ENCODE results near the gene SEC23A. TPM values are rescaled to one million over a fixed set of nuclear protein-coding genes. Genes with fewer than 3 reads are reported as not detected.
A peak's percentile ranks its signal among the peaks of the same experiment; 100 is the strongest.

SEC23A gene
- total and polyA plus RNA-seq, 2 experiments from 2014 or later: 192 to 246 TPM

- WGBS, 2 experiments (ENCODE audit: low coverage in 1 of 2, low lambda C conversion rate in 2 of 2, missing lambda C conversion rate in 2 of 2): 97% methylated on average over 5 of the region's 5 CpGs
- Histone ChIP-seq H3K9me2 (ENCODE audit: insufficient read depth) (no peaks in the 10 kb centered on the region), H3F3A (ENCODE audit: insufficient read depth) (peaks cover 52% of the 10 kb centered on the region), H3K27ac (no peak overlapping the region), H3K9ac (no peak overlapping the region), H3K4me1 (ENCODE audit: insufficient read depth) (no peaks in the 10 kb centered on the region), H2AFZ (no peak overlapping the region), H3K9me3 (ENCODE audit: low read depth) (no peaks in the 10 kb centered on the region), H3K79me2 (ENCODE audit: insufficient read depth) (peaks cover 28% of the 10 kb centered on the region), H3K4me2 (ENCODE audit: unreplicated experiment) (no peak overlapping the region), H3K27me3 (replicated peaks; ENCODE audit: insufficient read depth) (no peaks in the 10 kb centered on the region), H3K36me3 (ENCODE audit: low read depth) (peaks cover 84% of the 10 kb centered on the region), H3K4me3 (no peak overlapping the region), H4K20me1 (ENCODE audit: insufficient read depth) (no peaks in the 10 kb centered on the region)
- TF ChIP-seq EZH2 (IDR thresholded peaks at IDR 0.05; ENCODE audit: insufficient read depth, poor library complexity, severe bottlenecking) (no peak), EZH2phosphoT487 (IDR thresholded peaks at IDR 0.05; ENCODE audit: insufficient read depth, low read depth) (no peak)
- DNase-seq: no peak
- in situ Hi-C loops (cut with MboI): no loop called here
Observed at GRCh38 chr14:39036760-39037159, 66.3 kb downstream of the SEC23A start.

- no peak for TF ChIP-seq EZH2phosphoT487 (IDR thresholded peaks at IDR 0.05; ENCODE audit: insufficient read depth, low read depth)
- TF ChIP-seq EZH2 (IDR thresholded peaks at IDR 0.05; ENCODE audit: insufficient read depth, poor library complexity, severe bottlenecking): no peak
- H3F3A ChIP-seq (ENCODE audit: insufficient read depth): peaks cover 52% of the 10 kb centered on the region
- H3K4me1 ChIP-seq (ENCODE audit: insufficient read depth): no peaks in the 10 kb centered on the region
- H3K9ac ChIP-seq: no peak overlapping the region
- H3K27ac ChIP-seq: no peak overlapping the region
- DNase-seq: no peak
- no peaks in the 10 kb centered on the region for H4K20me1 ChIP-seq (ENCODE audit: insufficient read depth)
- H3K9me2 ChIP-seq (ENCODE audit: insufficient read depth): no peaks in the 10 kb centered on the region
- H3K36me3 ChIP-seq (ENCODE audit: low read depth): peaks cover 85% of the 10 kb centered on the region
- H3K4me2 ChIP-seq (ENCODE audit: unreplicated experiment): no peak overlapping the region
- in situ Hi-C loops (cut with MboI): no loop called here
- H3K79me2 ChIP-seq (ENCODE audit: insufficient read depth): peaks cover 20% of the 10 kb centered on the region
- H3K27me3 ChIP-seq (replicated peaks; ENCODE audit: insufficient read depth): no peaks in the 10 kb centered on the region
- H3K9me3 ChIP-seq (ENCODE audit: low read depth): no peaks in the 10 kb centered on the region
- H3K4me3 ChIP-seq: no peak overlapping the region
- no peak overlapping the region for H2AFZ ChIP-seq
Observed at GRCh38 chr14:39035336-39035735, 67.7 kb downstream of the SEC23A start.

DNA sequence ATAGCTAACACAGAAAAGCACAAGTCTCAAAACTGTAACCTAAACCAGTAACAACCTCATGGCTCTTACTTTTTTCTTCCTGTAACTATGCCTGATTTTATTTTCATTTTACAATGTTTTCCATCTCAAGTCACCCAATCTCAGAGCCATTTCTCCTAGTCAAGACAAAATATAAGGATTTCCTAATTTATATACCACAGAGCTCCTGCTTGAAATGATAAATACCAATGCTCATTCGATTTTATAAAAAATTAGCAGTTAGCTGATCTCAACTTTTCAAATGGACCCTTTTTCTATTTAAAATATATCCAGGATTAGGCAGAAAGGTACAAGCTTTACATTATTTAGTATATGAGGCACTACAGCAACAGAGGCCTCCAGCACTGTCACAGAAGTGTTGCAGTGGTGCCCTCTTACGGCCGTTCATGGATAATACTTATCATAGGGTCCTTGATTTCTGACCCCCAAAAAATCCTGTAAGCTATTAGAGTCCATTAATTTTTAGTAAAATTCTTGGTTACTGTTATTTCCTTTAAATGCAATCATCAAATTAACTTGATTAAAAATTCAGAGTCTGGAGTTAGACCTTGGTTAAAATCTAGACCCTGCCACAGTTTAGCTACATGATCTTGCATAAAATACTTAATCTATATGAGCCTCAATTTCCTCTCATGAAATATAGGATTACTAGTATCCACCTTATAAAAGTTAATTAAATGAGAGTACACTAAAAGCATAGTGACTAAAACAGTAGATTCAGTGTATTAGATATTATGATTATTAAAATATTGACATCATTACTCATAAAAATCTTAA lies 68.3 kb downstream of the SEC23A start:
- Histone ChIP-seq H3K9me2 (ENCODE audit: insufficient read depth) (no peaks in the 10 kb centered on the region), H3K4me3 (no peak overlapping the region), H3K36me3 (ENCODE audit: low read depth) (peaks cover 79% of the 10 kb centered on the region), H3K9me3 (ENCODE audit: low read depth) (no peaks in the 10 kb centered on the region), H3K27ac (no peak overlapping the region), H3K79me2 (ENCODE audit: insufficient read depth) (0 out of 2 replicates have a peak, but pooled peaks cover 16% of the 10 kb centered on the region), H3K4me1 (ENCODE audit: insufficient read depth) (no peaks in the 10 kb centered on the region), H4K20me1 (ENCODE audit: insufficient read depth) (no peaks in the 10 kb centered on the region), H3K27me3 (replicated peaks; ENCODE audit: insufficient read depth) (no peaks in the 10 kb centered on the region), H3K4me2 (ENCODE audit: unreplicated experiment) (no peak overlapping the region), H3K9ac (no peak overlapping the region), H2AFZ (no peak overlapping the region), H3F3A (ENCODE audit: insufficient read depth) (peaks cover 52% of the 10 kb centered on the region)
- TF ChIP-seq EZH2 (IDR thresholded peaks at IDR 0.05; ENCODE audit: insufficient read depth, poor library complexity, severe bottlenecking) (no peak), EZH2phosphoT487 (IDR thresholded peaks at IDR 0.05; ENCODE audit: insufficient read depth, low read depth) (no peak)
- DNase-seq: peak; percentile 52
- in situ Hi-C loops (cut with MboI): no loop called here
- 41 to 48% methylated on average over 3 of the region's 3 CpGs for WGBS, 2 experiments (ENCODE audit: low coverage in 1 of 2, low lambda C conversion rate in 2 of 2, missing lambda C conversion rate in 2 of 2)

- no peak overlapping the region for H2AFZ ChIP-seq
- no peak overlapping the region for H3K9ac ChIP-seq
- H3K36me3 ChIP-seq (ENCODE audit: low read depth): peaks cover 65% of the 10 kb centered on the region
- no peak overlapping the region for H3K4me2 ChIP-seq (ENCODE audit: unreplicated experiment)
- H4K20me1 ChIP-seq (ENCODE audit: insufficient read depth): no peaks in the 10 kb centered on the region
- H3K27me3 ChIP-seq (replicated peaks; ENCODE audit: insufficient read depth): no peaks in the 10 kb centered on the region
- peaks cover 56% of the 10 kb centered on the region for H3F3A ChIP-seq (ENCODE audit: insufficient read depth)
- no peaks in the 10 kb centered on the region for H3K9me2 ChIP-seq (ENCODE audit: insufficient read depth)
- no peak overlapping the region for H3K4me3 ChIP-seq
- 91 to 93% methylated on average over 4 of the region's 4 CpGs for WGBS, 2 experiments (ENCODE audit: low coverage in 1 of 2, low lambda C conversion rate in 2 of 2, missing lambda C conversion rate in 2 of 2)
- TF ChIP-seq EZH2 (IDR thresholded peaks at IDR 0.05; ENCODE audit: insufficient read depth, poor library complexity, severe bottlenecking) (no peak), EZH2phosphoT487 (IDR thresholded peaks at IDR 0.05; ENCODE audit: insufficient read depth, low read depth) (no peak)
- H3K9me3 ChIP-seq (ENCODE audit: low read depth): no peaks in the 10 kb centered on the region
- 0 out of 2 replicates have a peak, but pooled peaks cover 7% of the 10 kb centered on the region for H3K79me2 ChIP-seq (ENCODE audit: insufficient read depth)
- no peak overlapping the region for H3K27ac ChIP-seq
- no peaks in the 10 kb centered on the region for H3K4me1 ChIP-seq (ENCODE audit: insufficient read depth)
- in situ Hi-C loops (cut with MboI): no loop called here
- DNase-seq: peak; percentile 22
Observed at GRCh38 chr14:39033371-39033770, 69.7 kb downstream of the SEC23A start.

Data from GM23248 (cell line).